Prostate gland (tissue), 2 donors: ENCODE measurements around the gene SMPD3.

Source experiments
- CTCF ChIP-seq, 4 experiments: fragments of 200-600 bp in 2 of 4; fragments of 450-650 bp in 2 of 4; sonication (generic) in 2 of 4; IDR thresholded peaks; 1 replicate in 3 of 4; 2 replicates in 1 of 4; pipeline ENCODE4 v1.5.1; 2016 to 2019; ENCODE audit warnings: antibody characterized with exemption in 4 of 4, mild to moderate bottlenecking in 2 of 4, moderate library complexity in 2 of 4
- POLR2AphosphoS5 ChIP-seq: sonication (generic); formaldehyde crosslinking; IDR thresholded peaks from one replicate; pipeline ENCODE4 v1.6.1; 2017; ENCODE audit warnings: antibody characterized with exemption

GRCh38 chr16:68393333-68393732 is 55.0 kb downstream of the SMPD3 start:
- TF ChIP-seq CTCF (IDR thresholded peaks at IDR 0.05) (no peak), POLR2AphosphoS5 (no peak)
